ENCODE measurements around the gene JAML.

- no peak for TF ChIP-seq POLR2A (IDR thresholded peaks at IDR 0.05)
- TF ChIP-seq, protein P1, sequence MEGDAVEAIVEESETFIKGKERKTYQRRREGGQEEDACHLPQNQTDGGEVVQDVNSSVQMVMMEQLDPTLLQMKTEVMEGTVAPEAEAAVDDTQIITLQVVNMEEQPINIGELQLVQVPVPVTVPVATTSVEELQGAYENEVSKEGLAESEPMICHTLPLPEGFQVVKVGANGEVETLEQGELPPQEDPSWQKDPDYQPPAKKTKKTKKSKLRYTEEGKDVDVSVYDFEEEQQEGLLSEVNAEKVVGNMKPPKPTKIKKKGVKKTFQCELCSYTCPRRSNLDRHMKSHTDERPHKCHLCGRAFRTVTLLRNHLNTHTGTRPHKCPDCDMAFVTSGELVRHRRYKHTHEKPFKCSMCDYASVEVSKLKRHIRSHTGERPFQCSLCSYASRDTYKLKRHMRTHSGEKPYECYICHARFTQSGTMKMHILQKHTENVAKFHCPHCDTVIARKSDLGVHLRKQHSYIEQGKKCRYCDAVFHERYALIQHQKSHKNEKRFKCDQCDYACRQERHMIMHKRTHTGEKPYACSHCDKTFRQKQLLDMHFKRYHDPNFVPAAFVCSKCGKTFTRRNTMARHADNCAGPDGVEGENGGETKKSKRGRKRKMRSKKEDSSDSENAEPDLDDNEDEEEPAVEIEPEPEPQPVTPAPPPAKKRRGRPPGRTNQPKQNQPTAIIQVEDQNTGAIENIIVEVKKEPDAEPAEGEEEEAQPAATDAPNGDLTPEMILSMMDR (IDR thresholded peaks at IDR 0.05) = no peak
These were observed 18.3 kb downstream of the JAML start for GRCh38 chr11:118206391-118207031.
